WERI-Rb-1 (cell line): ENCODE results near the gene PLA2G7.

ENCODE experiments used
- DNase-seq: peaks from one replicate; pipeline ENCODE4 v3.0.0-alpha.2; 2020
- H3K27ac ChIP-seq: fragments of 250-450 bp; sonication (Bioruptor Pico); 2 replicates; pipeline ENCODE4 v1.5.1; 2020; ENCODE audit warnings: mild to moderate bottlenecking, moderate library complexity
- H3K27me3 ChIP-seq: fragments of 250-450 bp; sonication (Bioruptor Pico); 2 replicates; pipeline ENCODE4 v1.5.1; 2021; ENCODE audit warnings: mild to moderate bottlenecking, low read depth, moderate library complexity; ENCODE audit not compliant: insufficient read depth, severe bottlenecking
- H3K36me3 ChIP-seq: fragments of 250-450 bp; sonication (Bioruptor Pico); 2 replicates; pipeline ENCODE4 v1.5.1; 2020; ENCODE audit warnings: mild to moderate bottlenecking, moderate library complexity
- H3K4me3 ChIP-seq: 2 replicates; pipeline ENCODE4 v1.5.1; 2011; ENCODE audit warnings: low read depth, mild to moderate bottlenecking, control low read depth, low read length
- H3K9me3 ChIP-seq: fragments of 250-450 bp; sonication (Bioruptor Pico); 2 replicates; pipeline ENCODE4 v1.5.1; 2021; ENCODE audit warnings: mild to moderate bottlenecking, moderate library complexity; ENCODE audit not compliant: severe bottlenecking
- TF ChIP-seq, protein P1 (sequence below): IDR thresholded peaks from 2 replicates; pipeline ENCODE4 v1.5.1; 2011; ENCODE audit warnings: low read depth, mild to moderate bottlenecking, control low read depth, inconsistent platforms, low read length

Gene PLA2G7

DNA sequence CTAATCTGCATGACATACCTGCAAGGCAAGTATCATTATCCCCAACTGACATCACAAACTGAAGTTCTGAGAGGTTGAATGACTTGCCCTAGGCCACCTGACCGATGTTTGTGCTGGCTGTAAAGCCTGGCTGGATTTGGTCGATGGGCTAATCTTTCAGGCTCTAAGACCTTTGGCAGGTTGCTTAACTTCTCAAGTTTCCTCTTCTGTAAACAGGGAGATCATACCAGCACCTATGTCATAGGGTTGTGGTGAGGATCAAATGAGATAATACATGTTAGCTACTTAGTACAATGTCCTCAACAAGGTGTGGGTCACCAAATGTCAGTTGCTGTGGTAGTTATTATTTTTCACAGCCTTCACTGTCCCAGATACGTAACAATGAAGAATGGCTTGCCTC is 25.8 kb upstream of the PLA2G7 start:
- DNase-seq: peak; percentile 94
- TF ChIP-seq, protein P1, sequence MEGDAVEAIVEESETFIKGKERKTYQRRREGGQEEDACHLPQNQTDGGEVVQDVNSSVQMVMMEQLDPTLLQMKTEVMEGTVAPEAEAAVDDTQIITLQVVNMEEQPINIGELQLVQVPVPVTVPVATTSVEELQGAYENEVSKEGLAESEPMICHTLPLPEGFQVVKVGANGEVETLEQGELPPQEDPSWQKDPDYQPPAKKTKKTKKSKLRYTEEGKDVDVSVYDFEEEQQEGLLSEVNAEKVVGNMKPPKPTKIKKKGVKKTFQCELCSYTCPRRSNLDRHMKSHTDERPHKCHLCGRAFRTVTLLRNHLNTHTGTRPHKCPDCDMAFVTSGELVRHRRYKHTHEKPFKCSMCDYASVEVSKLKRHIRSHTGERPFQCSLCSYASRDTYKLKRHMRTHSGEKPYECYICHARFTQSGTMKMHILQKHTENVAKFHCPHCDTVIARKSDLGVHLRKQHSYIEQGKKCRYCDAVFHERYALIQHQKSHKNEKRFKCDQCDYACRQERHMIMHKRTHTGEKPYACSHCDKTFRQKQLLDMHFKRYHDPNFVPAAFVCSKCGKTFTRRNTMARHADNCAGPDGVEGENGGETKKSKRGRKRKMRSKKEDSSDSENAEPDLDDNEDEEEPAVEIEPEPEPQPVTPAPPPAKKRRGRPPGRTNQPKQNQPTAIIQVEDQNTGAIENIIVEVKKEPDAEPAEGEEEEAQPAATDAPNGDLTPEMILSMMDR: no peak
- Histone ChIP-seq H3K36me3 (no peaks in the 10 kb centered on the region), H3K27ac (peak overlapping the region; percentile 43), H3K27me3 (no peaks in the 10 kb centered on the region), H3K9me3 (no peaks in the 10 kb centered on the region), H3K4me3 (no peak overlapping the region)

DNA sequence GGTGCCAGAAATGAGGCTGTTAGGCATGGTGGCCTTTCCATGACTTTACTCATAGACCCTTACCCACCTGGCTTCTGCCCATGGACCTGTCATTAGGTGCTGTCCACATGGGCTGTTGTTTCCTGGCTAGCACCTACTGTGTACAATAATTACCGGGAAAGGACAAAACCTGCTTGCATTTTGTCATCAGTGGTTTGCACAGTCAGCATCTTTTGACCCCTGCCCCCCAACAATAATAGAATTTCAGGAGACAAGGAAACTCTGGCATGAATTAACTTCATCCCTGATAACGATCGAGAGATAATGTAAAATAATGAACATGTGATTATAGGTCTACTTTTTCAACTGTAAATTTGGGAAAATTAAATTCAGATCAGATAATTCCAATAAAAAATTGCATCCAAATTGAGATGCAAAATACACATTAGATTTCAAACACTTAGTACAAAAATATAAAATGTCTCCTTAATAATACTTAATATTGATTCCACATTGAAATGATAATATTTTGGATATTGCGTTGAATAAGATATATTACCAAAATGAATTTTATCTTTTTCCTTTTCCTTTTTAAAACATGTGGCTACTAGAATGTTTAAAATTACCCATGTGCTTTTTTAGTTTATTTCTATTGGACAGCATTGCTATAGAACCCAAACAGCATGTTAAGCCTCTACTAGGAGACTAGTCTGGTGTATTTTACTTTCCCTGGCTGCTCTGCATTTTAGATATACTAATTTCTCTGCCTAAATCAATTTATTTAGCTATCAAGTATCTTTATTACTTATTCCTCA is 24.0 kb upstream of the PLA2G7 start:
- no peak for DNase-seq
- Histone ChIP-seq H3K27ac (no peak overlapping the region), H3K9me3 (no peaks in the 10 kb centered on the region), H3K27me3 (no peaks in the 10 kb centered on the region), H3K36me3 (no peaks in the 10 kb centered on the region), H3K4me3 (no peak overlapping the region)
- TF ChIP-seq, protein P1: no peak

DNA sequence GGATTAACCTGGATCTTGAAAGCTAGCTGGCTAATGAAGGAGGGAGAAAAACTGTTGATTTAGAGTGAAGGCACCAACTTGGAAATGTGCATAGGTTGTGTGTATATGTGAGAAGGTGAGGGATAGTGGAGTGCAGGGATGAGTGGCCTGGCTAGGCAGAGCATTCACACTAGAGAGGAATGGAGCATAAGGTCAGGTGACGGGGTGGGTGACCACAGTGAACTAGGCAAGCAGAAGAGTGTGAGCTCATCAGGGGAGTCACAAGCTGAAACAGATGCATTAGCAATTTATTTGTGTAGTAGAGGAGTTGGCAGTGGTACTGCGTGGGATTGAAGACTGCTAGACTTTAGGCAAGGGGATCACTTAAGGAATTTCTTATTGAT is 22.0 kb upstream of the PLA2G7 start:
- Histone ChIP-seq H3K36me3 (no peaks in the 10 kb centered on the region), H3K9me3 (no peaks in the 10 kb centered on the region), H3K27ac (no peak overlapping the region), H3K4me3 (no peak overlapping the region), H3K27me3 (no peaks in the 10 kb centered on the region)
- TF ChIP-seq, protein P1: no peak
- peak; percentile 70 for DNase-seq

DNA sequence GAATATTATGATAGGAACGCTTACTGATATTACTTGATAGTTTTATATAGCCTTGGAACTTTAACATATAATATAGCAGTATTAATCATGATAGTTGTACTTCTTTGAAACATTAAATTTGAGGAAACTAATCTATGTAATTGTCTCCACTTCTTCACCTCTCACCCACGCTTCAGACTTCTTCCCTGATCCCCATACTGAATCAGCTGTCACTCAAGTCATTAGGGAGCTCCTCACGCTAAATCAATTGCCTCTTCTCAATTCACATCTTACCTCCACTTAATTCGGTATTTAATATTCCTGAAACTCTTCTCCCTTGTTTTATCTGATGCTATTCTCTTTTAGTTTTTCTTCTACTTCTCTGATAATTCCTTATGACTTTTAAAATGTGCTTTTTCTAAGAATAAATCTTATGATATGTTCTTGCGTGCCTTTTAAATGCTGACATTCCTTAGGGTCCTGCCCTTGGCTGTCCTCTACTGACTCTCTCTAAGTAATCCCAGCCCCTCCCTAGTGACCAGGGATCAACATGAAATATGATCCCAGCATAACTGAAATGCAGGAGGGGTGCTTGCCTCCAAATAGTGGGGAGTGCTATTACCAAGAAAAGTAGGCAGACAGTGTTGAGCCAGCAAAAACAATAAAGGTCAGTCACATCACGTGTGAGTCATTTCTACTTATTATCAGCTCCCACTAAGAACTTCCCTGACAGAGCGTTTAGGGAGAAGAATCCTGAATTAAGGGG is 21.5 kb upstream of the PLA2G7 start:
- TF ChIP-seq, protein P1: no peak
- DNase-seq: peak; percentile 74
- H3K27ac ChIP-seq: no peak overlapping the region
- H3K9me3 ChIP-seq: no peaks in the 10 kb centered on the region
- H3K4me3 ChIP-seq: no peak overlapping the region
- no peaks in the 10 kb centered on the region for H3K36me3 ChIP-seq
- H3K27me3 ChIP-seq: no peaks in the 10 kb centered on the region

DNA sequence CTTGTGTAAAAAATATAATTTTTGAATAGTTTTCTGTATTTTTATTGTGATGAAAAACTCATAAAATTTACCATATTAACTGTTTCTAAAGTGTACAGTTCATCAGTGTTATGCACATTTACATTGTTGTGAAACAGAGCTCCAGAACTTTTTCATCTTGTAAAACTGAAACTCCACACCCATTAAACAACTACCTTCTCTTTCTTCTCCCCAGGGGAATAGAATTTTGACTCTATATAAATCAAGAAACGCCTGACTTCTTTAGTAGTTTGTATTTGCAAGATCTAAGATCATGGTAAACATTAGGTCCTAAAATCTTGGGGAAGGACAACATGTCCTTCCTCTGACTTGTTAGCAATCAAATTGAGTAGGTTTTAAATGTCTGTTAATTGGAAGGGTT is 20.7 kb upstream of the PLA2G7 start:
- TF ChIP-seq, protein P1: no peak
- no peak overlapping the region for H3K27ac ChIP-seq
- H3K9me3 ChIP-seq: no peaks in the 10 kb centered on the region

More for the DNA sequence above, 20.7 kb upstream of the PLA2G7 start:
- H3K36me3 ChIP-seq: no peaks in the 10 kb centered on the region
- H3K4me3 ChIP-seq: no peak overlapping the region
- no peaks in the 10 kb centered on the region for H3K27me3 ChIP-seq
- no peak for DNase-seq
